ENCODE results near the gene DKK1.

GRCh38 chr10:52316001-52316400 is 1.9 kb downstream of the DKK1 start:
- TF ChIP-seq CTCF (IDR thresholded peaks at IDR 0.05; ENCODE audit: insufficient read depth, low read length, poor library complexity, severe bottlenecking) (no peak), EZH2phosphoT487 (conservative IDR thresholded peaks at IDR 0.05; ENCODE audit: low read length) (no peak)

Measured in SU-DHL-6 (cell line).